ENCODE results near the gene GAREM1. TPM values are rescaled to one million over a fixed set of nuclear protein-coding genes. Genes with fewer than 3 reads are reported as not detected.

GAREM1 gene
- total and polyA plus RNA-seq, 2 of the 8 experiments (the other 6 are each of a cell fraction or from before 2014, with no cell fraction given) = 3.6 to 9.2 TPM

DNA sequence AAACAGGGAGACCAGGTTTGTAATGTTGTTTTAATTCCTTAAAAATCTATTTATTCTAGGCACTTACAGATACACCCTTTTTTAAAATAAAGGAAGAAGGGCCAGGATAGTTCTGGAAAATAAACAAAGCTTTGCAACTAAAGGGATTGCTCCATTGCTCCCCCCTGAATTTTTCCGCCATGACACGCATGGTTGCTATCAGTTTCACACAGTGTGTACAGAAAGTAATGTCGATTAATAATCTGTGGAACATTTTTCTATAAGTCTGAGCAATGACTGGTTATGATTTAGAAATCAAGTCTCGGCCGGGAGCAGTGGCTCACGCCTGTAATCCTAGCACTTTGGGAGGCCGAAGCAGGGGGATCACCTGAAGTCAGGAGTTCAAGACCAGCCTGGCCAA lies 90.8 kb downstream of the GAREM1 start (continued):
- TF ChIP-seq, protein P1, sequence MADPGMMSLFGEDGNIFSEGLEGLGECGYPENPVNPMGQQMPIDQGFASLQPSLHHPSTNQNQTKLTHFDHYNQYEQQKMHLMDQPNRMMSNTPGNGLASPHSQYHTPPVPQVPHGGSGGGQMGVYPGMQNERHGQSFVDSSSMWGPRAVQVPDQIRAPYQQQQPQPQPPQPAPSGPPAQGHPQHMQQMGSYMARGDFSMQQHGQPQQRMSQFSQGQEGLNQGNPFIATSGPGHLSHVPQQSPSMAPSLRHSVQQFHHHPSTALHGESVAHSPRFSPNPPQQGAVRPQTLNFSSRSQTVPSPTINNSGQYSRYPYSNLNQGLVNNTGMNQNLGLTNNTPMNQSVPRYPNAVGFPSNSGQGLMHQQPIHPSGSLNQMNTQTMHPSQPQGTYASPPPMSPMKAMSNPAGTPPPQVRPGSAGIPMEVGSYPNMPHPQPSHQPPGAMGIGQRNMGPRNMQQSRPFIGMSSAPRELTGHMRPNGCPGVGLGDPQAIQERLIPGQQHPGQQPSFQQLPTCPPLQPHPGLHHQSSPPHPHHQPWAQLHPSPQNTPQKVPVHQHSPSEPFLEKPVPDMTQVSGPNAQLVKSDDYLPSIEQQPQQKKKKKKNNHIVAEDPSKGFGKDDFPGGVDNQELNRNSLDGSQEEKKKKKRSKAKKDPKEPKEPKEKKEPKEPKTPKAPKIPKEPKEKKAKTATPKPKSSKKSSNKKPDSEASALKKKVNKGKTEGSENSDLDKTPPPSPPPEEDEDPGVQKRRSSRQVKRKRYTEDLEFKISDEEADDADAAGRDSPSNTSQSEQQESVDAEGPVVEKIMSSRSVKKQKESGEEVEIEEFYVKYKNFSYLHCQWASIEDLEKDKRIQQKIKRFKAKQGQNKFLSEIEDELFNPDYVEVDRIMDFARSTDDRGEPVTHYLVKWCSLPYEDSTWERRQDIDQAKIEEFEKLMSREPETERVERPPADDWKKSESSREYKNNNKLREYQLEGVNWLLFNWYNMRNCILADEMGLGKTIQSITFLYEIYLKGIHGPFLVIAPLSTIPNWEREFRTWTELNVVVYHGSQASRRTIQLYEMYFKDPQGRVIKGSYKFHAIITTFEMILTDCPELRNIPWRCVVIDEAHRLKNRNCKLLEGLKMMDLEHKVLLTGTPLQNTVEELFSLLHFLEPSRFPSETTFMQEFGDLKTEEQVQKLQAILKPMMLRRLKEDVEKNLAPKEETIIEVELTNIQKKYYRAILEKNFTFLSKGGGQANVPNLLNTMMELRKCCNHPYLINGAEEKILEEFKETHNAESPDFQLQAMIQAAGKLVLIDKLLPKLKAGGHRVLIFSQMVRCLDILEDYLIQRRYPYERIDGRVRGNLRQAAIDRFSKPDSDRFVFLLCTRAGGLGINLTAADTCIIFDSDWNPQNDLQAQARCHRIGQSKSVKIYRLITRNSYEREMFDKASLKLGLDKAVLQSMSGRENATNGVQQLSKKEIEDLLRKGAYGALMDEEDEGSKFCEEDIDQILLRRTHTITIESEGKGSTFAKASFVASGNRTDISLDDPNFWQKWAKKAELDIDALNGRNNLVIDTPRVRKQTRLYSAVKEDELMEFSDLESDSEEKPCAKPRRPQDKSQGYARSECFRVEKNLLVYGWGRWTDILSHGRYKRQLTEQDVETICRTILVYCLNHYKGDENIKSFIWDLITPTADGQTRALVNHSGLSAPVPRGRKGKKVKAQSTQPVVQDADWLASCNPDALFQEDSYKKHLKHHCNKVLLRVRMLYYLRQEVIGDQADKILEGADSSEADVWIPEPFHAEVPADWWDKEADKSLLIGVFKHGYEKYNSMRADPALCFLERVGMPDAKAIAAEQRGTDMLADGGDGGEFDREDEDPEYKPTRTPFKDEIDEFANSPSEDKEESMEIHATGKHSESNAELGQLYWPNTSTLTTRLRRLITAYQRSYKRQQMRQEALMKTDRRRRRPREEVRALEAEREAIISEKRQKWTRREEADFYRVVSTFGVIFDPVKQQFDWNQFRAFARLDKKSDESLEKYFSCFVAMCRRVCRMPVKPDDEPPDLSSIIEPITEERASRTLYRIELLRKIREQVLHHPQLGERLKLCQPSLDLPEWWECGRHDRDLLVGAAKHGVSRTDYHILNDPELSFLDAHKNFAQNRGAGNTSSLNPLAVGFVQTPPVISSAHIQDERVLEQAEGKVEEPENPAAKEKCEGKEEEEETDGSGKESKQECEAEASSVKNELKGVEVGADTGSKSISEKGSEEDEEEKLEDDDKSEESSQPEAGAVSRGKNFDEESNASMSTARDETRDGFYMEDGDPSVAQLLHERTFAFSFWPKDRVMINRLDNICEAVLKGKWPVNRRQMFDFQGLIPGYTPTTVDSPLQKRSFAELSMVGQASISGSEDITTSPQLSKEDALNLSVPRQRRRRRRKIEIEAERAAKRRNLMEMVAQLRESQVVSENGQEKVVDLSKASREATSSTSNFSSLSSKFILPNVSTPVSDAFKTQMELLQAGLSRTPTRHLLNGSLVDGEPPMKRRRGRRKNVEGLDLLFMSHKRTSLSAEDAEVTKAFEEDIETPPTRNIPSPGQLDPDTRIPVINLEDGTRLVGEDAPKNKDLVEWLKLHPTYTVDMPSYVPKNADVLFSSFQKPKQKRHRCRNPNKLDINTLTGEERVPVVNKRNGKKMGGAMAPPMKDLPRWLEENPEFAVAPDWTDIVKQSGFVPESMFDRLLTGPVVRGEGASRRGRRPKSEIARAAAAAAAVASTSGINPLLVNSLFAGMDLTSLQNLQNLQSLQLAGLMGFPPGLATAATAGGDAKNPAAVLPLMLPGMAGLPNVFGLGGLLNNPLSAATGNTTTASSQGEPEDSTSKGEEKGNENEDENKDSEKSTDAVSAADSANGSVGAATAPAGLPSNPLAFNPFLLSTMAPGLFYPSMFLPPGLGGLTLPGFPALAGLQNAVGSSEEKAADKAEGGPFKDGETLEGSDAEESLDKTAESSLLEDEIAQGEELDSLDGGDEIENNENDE (IDR thresholded peaks at IDR 0.05; ENCODE audit: insufficient replicate concordance, low read length) = no peak
- TF ChIP-seq SAP30 (IDR thresholded peaks at IDR 0.05; ENCODE audit: insufficient read depth, insufficient replicate concordance, low read length) (no peak), TCF12 (IDR thresholded peaks at IDR 0.05; ENCODE audit: low read depth, low read length) (no peak), POLR2A (IDR thresholded peaks at IDR 0.05; ENCODE audit: control extremely low read depth in 1 of 2, low read depth in 2 of 2, low read length in 2 of 2) (no peak), NANOG (IDR thresholded peaks at IDR 0.05; ENCODE audit: insufficient read depth, low read depth, low read length, poor library complexity, severe bottlenecking) (no peak), SP4 (IDR thresholded peaks at IDR 0.05; ENCODE audit: low read length) (no peak), CHD2 (IDR thresholded peaks at IDR 0.05; ENCODE audit: low read length) (no peak), CBX8 (IDR thresholded peaks at IDR 0.05; ENCODE audit: borderline replicate concordance, low read depth, low read length) (no peak), BRCA1 (IDR thresholded peaks at IDR 0.05; ENCODE audit: low read depth, low read length) (no peak), POLR2AphosphoS5 (IDR thresholded peaks at IDR 0.05; ENCODE audit: low read depth, low read length) (no peak)
- TF ChIP-seq, protein P2, sequence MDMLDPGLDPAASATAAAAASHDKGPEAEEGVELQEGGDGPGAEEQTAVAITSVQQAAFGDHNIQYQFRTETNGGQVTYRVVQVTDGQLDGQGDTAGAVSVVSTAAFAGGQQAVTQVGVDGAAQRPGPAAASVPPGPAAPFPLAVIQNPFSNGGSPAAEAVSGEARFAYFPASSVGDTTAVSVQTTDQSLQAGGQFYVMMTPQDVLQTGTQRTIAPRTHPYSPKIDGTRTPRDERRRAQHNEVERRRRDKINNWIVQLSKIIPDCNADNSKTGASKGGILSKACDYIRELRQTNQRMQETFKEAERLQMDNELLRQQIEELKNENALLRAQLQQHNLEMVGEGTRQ (IDR thresholded peaks at IDR 0.05; ENCODE audit: low read length) = no peak

Data from H1 (cell line).